GM12878 (cell line): ENCODE results near the gene ADCK1. TPM values are rescaled to one million over a fixed set of nuclear protein-coding genes. Genes with fewer than 3 reads are reported as not detected.

Experiments used
- ATAC-seq: fragments of 200-7000 bp; cut with Tn5 transposase; 3 replicates; pipeline ENCODE4 v1.9.1; 2020; ENCODE audit warnings: mild to moderate bottlenecking, moderate library complexity
- BruUV-seq: library from RNA; stranded (reverse); fragments of 400-500 nt; replicated peaks from 2 replicates; lab custom pipeline; 2021; lab: Mats Ljungman, UMichigan
- CTCF ChIA-PET: fragments of 300-600 bp; sonication (Branson Sonifier 250); formaldehyde crosslinking; extraction: SDS; loops from one replicate; lab custom pipeline; 2021; ENCODE audit warnings: inconsistent platforms; lab: Yijun Ruan, JAX
- POLR2A ChIA-PET: fragments of 350-600 bp; formaldehyde crosslinking; extraction: SDS; loops from one replicate; lab custom pipeline; 2021; ENCODE audit warnings: inconsistent platforms; lab: Charles Lee
- RAD21 ChIA-PET: fragments of 300-600 bp; sonication (Branson Sonifier 250); formaldehyde crosslinking; loops from one replicate; lab custom pipeline; 2023; ENCODE audit warnings: antibody characterized with exemption; ENCODE audit not compliant: unreplicated experiment; lab: Charles Lee
- SMC1A ChIA-PET: fragments of 300-600 bp; sonication (Branson Sonifier 250); formaldehyde crosslinking; loops from one replicate; lab custom pipeline; 2023; ENCODE audit not compliant: unreplicated experiment, uncharacterized antibody; lab: Charles Lee
- DNase-seq: peaks from one replicate; pipeline ENCODE4 v3.0.0-alpha.2; 2011; ENCODE audit warnings: low read depth, low spot score
- FAIRE-seq: peaks from 3 replicates; lab custom pipeline; 2011; peaks lifted over from hg19 to GRCh38; lab: Jason Lieb, UNC
- H2AFZ ChIP-seq: 2 replicates; pipeline ENCODE4 v1.6.0; 2011; ENCODE audit warnings: low read depth, low read length, control low read depth; ENCODE audit not compliant: control insufficient read depth
- H3K27ac ChIP-seq: 2 replicates; pipeline ENCODE4 v1.5.1; 2011; ENCODE audit warnings: control low read depth; ENCODE audit not compliant: control insufficient read depth, insufficient read depth
- H3K27me3 ChIP-seq, 2 experiments: replicated peaks in 1 of 2; 2 replicates each; pipeline versions ENCODE4 v1.6.0 to v1.6.1; 2011; ENCODE audit warnings: low read length in 1 of 2; ENCODE audit not compliant: control insufficient read depth in 2 of 2, insufficient read depth in 2 of 2
- H3K36me3 ChIP-seq, 2 experiments: 2 replicates each; pipeline ENCODE4 v1.5.1; 2011; ENCODE audit warnings: low read length in 1 of 2; ENCODE audit not compliant: control insufficient read depth in 2 of 2, insufficient read depth in 2 of 2
- H3K4me1 ChIP-seq: 2 replicates; pipeline ENCODE4 v1.6.1; 2011; ENCODE audit warnings: mild to moderate bottlenecking, low read length, moderate library complexity, mixed read lengths; ENCODE audit not compliant: control insufficient read depth, insufficient read depth
- H3K4me2 ChIP-seq: 2 replicates; pipeline ENCODE4 v1.6.0; 2011; ENCODE audit warnings: control low read depth; ENCODE audit not compliant: control insufficient read depth, insufficient read depth
- H3K4me3 ChIP-seq: fragments of 200-600 bp; sonication (generic); 2 replicates; pipeline ENCODE4 v1.5.1; 2016
- H3K79me2 ChIP-seq: 2 replicates; pipeline ENCODE4 v1.6.0; 2011; ENCODE audit warnings: low read length; ENCODE audit not compliant: control insufficient read depth, insufficient read depth
- H3K9ac ChIP-seq: 2 replicates; pipeline ENCODE4 v1.8.0; 2011; ENCODE audit warnings: low read length, control low read depth, mixed read lengths; ENCODE audit not compliant: control insufficient read depth, insufficient read depth
- H3K9me3 ChIP-seq: replicated peaks from 3 replicates; pipeline ENCODE4 v1.5.1; 2011; ENCODE audit warnings: mild to moderate bottlenecking, low read length; ENCODE audit not compliant: control insufficient read depth, insufficient read depth
- H4K20me1 ChIP-seq: 2 replicates; pipeline ENCODE4 v1.6.0; 2011; ENCODE audit not compliant: control insufficient read depth, insufficient read depth
- CHD4 ChIP-seq: fragments of 200-600 bp; sonication (generic); IDR thresholded peaks from 2 replicates; pipeline ENCODE4 v1.6.1; 2016; ENCODE audit warnings: mild to moderate bottlenecking
- GATAD2B ChIP-seq: fragments of 450-650 bp; conservative IDR thresholded peaks from 2 replicates; pipeline ENCODE4 v1.6.1; 2017; ENCODE audit warnings: low read depth, mild to moderate bottlenecking, moderate library complexity
- HDGF ChIP-seq: fragments of 450-650 bp; IDR thresholded peaks from 2 replicates; pipeline ENCODE4 v1.6.1; 2016; ENCODE audit warnings: antibody characterized with exemption
- KDM1A ChIP-seq: fragments of 200-600 bp; sonication (generic); IDR thresholded peaks from 2 replicates; pipeline ENCODE4 v1.6.1; 2016; ENCODE audit warnings: borderline replicate concordance
- LARP7 ChIP-seq: fragments of 450-650 bp; IDR thresholded peaks from 2 replicates; pipeline ENCODE4 v1.6.1; 2017; ENCODE audit warnings: mild to moderate bottlenecking
- MEF2A ChIP-seq: IDR thresholded peaks from 2 replicates; pipeline ENCODE4 v1.6.1; 2011; ENCODE audit warnings: low read depth, mild to moderate bottlenecking, low read length, moderate library complexity; ENCODE audit not compliant: insufficient read depth
- MLLT1 ChIP-seq: fragments of 450-650 bp; IDR thresholded peaks from 2 replicates; pipeline ENCODE4 v1.6.1; 2016; ENCODE audit warnings: mild to moderate bottlenecking
- MTA3 ChIP-seq: IDR thresholded peaks from 2 replicates; pipeline ENCODE4 v1.6.1; 2012; ENCODE audit warnings: low read length, inconsistent platforms, borderline replicate concordance
- MXI1 ChIP-seq: fragments of 150-350 bp; IDR thresholded peaks from 2 replicates; pipeline ENCODE4 v1.6.1; 2011; ENCODE audit warnings: low read depth, mild to moderate bottlenecking, inconsistent platforms, low read length, improper control_type of control experiment
- NFXL1 ChIP-seq: fragments of 450-650 bp; IDR thresholded peaks from 2 replicates; pipeline ENCODE4 v1.6.1; 2017; ENCODE audit warnings: antibody characterized with exemption, mild to moderate bottlenecking, borderline replicate concordance
- SMAD1 ChIP-seq: fragments of 450-650 bp; IDR thresholded peaks from 2 replicates; pipeline ENCODE4 v1.6.1; 2018; ENCODE audit warnings: mild to moderate bottlenecking, low read depth; ENCODE audit not compliant: partially characterized antibody
- TAF1 ChIP-seq: IDR thresholded peaks from 2 replicates; pipeline ENCODE4 v1.6.1; 2011; ENCODE audit warnings: mild to moderate bottlenecking, low read depth, low read length, borderline replicate concordance
- TCF12 ChIP-seq: IDR thresholded peaks from 2 replicates; pipeline ENCODE4 v1.6.1; 2011; ENCODE audit warnings: low read depth, mild to moderate bottlenecking, low read length
- ZBTB40 ChIP-seq: fragments of 450-650 bp; IDR thresholded peaks from 2 replicates; pipeline ENCODE4 v1.6.1; 2016; ENCODE audit warnings: mild to moderate bottlenecking, moderate library complexity, borderline replicate concordance
- WGBS: methylation state at CpG from one replicate; pipeline ENCODE4 v1.1.6; 2016; ENCODE audit warnings: low lambda C conversion rate; ENCODE audit not compliant: insufficient replicate concordance, insufficient coverage; ENCODE audit errors: missing lambda C conversion rate; 5-methylcytosine and 5-hydroxymethylcytosine counted together
- in situ Hi-C: fragments of 300-500 bp; cut with MboI; formaldehyde crosslinking; loops from 9 replicates; pipeline ENCODE4 v1.14.3; 2018; ENCODE audit warnings: mixed read lengths
- intact Hi-C: fragments of 100-400 bp; cut with micrococcal nuclease; formaldehyde crosslinking; loops from one replicate; pipeline ENCODE4 v1.14.2; 2022; ENCODE audit not compliant: unreplicated experiment
- polyA plus RNA-seq, 11 experiments: library from polyadenylated mRNA; depleted of rRNA in 4 of 11; unstranded in 6 of 11; stranded (reverse) in 5 of 11; fragments of >200 nt; fragmentation: Nextera tagmentation in 4 of 11; fragmentation: Illumina TruSeq in 1 of 11; extraction: Ambion mirVana in 4 of 11; extraction: Trizol in 1 of 11; gene quantifications; 1 replicate in 1 of 11; 2 replicates in 10 of 11; pipeline versions ENCODE4 v1.2.1 to v1.2.3, GENCODE V29; 2011 to 2016; ENCODE audit warnings: inconsistent platforms in 2 of 11, missing spikeins in 2 of 11, low read depth in 1 of 11
- total RNA-seq, 4 experiments: library from RNA; depleted of rRNA in 3 of 4; stranded (reverse); fragments of >200 nt in 3 of 4; fragmentation: Illumina TruSeq in 1 of 4; extraction: Trizol in 1 of 4; gene quantifications; 2 replicates each; pipeline versions ENCODE4 v1.2.1 to v1.2.3, GENCODE V29; 2013 to 2021

The ADCK1 gene
- total and polyA plus RNA-seq, 10 of the 15 experiments (the other 5 are each of a cell fraction or from before 2014, with no cell fraction given) = 3.3 to 8.5 (median 5.1) TPM

GRCh38 chr14:77931441-77931840, 131.5 kb downstream of the ADCK1 start:
- SMC1A ChIA-PET = no interaction called here
- H3K36me3 ChIP-seq = peaks cover 0 to 7% of the 10 kb centered on the region in 2 experiments; a peak in 1 of 4 replicates
- CTCF ChIA-PET = no interaction called here
- H3K27me3 ChIP-seq = no peaks in the 10 kb centered on the region
- in situ Hi-C loops (no loop called here), intact Hi-C loops (no loop called here)
- no peaks in the 10 kb centered on the region for H3K79me2 ChIP-seq
- H3K4me3 ChIP-seq = no peak overlapping the region
- no peaks in the 10 kb centered on the region for H4K20me1 ChIP-seq
- no peak for DNase-seq
- no peak for ATAC-seq
- no peak for FAIRE-seq
- RAD21 ChIA-PET = no interaction called here
- POLR2A ChIA-PET = no interaction called here
- no peak overlapping the region for H3K4me2 ChIP-seq
- no peaks in the 10 kb centered on the region for H3K4me1 ChIP-seq
- BruUV-seq = no TSS peak
- no peak overlapping the region for H3K27ac ChIP-seq
- TF ChIP-seq MLLT1 (no peak), LARP7 (no peak), KDM1A (no peak), NFXL1 (no peak)
- 90% methylated on average over 14 of the region's 14 CpGs for WGBS
- H2AFZ ChIP-seq = no peak overlapping the region
- H3K9me3 ChIP-seq = no peaks in the 10 kb centered on the region; the same call in 1 of the 3 replicates
- no peak overlapping the region for H3K9ac ChIP-seq

- ChIA-PET POLR2A (no interaction called here), RAD21 (no interaction called here)
- 98% methylated on average over 4 of the region's 4 CpGs for WGBS
- no peak overlapping the region for H3K4me2 ChIP-seq
- no TSS peak for BruUV-seq
- DNase-seq = no peak
- TF ChIP-seq KDM1A (no peak), TCF12 (no peak), HDGF (no peak), MXI1 (no peak), MTA3 (no peak), CHD4 (no peak), GATAD2B (no peak), MEF2A (no peak), TAF1 (no peak), SMAD1 (no peak), ZBTB40 (no peak)
- TF ChIP-seq, all 136 proteins: peak for 0
- intact Hi-C loops (no loop called here), in situ Hi-C loops (no loop called here)
- H3K27me3 ChIP-seq = no peaks in the 10 kb centered on the region
- ChIA-PET SMC1A (no interaction called here), CTCF (no interaction called here)
- no peaks in the 10 kb centered on the region for H3K79me2 ChIP-seq
- no peak for ATAC-seq
- no peak for FAIRE-seq
- no peak overlapping the region for H2AFZ ChIP-seq
- no peaks in the 10 kb centered on the region for H3K4me1 ChIP-seq
- no peak overlapping the region for H3K9ac ChIP-seq
- no peak overlapping the region for H3K4me3 ChIP-seq
- peaks cover 0 to 7% of the 10 kb centered on the region in 2 experiments; a peak in 1 of 4 replicates for H3K36me3 ChIP-seq
- no peak overlapping the region for H3K27ac ChIP-seq
- H3K9me3 ChIP-seq = no peaks in the 10 kb centered on the region; the same call in 1 of the 3 replicates
- H4K20me1 ChIP-seq = no peaks in the 10 kb centered on the region
Observed at GRCh38 chr14:77936138-77936639, 136.3 kb downstream of the ADCK1 start.
